PC-9 (cell line): Measurements from ENCODE around the gene MTMR4.

Source experiments
- EZH2 ChIP-seq: fragments of 200-600 bp; sonication (generic); IDR thresholded peaks from 2 replicates; pipeline ENCODE4 v1.8.0; 2017; ENCODE audit warnings: antibody characterized with exemption, low read depth
- TF ChIP-seq, protein P1 (sequence below): fragments of 200-600 bp; sonication (generic); conservative IDR thresholded peaks from 2 replicates; pipeline ENCODE4 v1.6.1; 2017; ENCODE audit warnings: mixed run types, antibody characterized with exemption, mild to moderate bottlenecking, moderate library complexity

- TF ChIP-seq, protein P1, sequence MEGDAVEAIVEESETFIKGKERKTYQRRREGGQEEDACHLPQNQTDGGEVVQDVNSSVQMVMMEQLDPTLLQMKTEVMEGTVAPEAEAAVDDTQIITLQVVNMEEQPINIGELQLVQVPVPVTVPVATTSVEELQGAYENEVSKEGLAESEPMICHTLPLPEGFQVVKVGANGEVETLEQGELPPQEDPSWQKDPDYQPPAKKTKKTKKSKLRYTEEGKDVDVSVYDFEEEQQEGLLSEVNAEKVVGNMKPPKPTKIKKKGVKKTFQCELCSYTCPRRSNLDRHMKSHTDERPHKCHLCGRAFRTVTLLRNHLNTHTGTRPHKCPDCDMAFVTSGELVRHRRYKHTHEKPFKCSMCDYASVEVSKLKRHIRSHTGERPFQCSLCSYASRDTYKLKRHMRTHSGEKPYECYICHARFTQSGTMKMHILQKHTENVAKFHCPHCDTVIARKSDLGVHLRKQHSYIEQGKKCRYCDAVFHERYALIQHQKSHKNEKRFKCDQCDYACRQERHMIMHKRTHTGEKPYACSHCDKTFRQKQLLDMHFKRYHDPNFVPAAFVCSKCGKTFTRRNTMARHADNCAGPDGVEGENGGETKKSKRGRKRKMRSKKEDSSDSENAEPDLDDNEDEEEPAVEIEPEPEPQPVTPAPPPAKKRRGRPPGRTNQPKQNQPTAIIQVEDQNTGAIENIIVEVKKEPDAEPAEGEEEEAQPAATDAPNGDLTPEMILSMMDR: no peak
- TF ChIP-seq EZH2: no peak
These were observed 848 bp upstream of the MTMR4 start for GRCh38 chr17:58515286-58515685.
